H54 (cell line): Measurements from ENCODE around the gene INTS3.

Experiments
- DNase-seq: peaks from one replicate; pipeline ENCODE4 v3.0.0; 2011; ENCODE audit warnings: low spot score, mixed read lengths; ENCODE audit not compliant: insufficient read length
- FAIRE-seq: peaks from 3 replicates; lab custom pipeline; 2011; peaks lifted over from hg19 to GRCh38; lab: Jason Lieb, UNC
- POLR2A ChIP-seq: IDR thresholded peaks from 2 replicates; pipeline ENCODE4 v1.6.1; 2011; ENCODE audit warnings: low read depth, mild to moderate bottlenecking, low read length

Gene INTS3

DNA sequence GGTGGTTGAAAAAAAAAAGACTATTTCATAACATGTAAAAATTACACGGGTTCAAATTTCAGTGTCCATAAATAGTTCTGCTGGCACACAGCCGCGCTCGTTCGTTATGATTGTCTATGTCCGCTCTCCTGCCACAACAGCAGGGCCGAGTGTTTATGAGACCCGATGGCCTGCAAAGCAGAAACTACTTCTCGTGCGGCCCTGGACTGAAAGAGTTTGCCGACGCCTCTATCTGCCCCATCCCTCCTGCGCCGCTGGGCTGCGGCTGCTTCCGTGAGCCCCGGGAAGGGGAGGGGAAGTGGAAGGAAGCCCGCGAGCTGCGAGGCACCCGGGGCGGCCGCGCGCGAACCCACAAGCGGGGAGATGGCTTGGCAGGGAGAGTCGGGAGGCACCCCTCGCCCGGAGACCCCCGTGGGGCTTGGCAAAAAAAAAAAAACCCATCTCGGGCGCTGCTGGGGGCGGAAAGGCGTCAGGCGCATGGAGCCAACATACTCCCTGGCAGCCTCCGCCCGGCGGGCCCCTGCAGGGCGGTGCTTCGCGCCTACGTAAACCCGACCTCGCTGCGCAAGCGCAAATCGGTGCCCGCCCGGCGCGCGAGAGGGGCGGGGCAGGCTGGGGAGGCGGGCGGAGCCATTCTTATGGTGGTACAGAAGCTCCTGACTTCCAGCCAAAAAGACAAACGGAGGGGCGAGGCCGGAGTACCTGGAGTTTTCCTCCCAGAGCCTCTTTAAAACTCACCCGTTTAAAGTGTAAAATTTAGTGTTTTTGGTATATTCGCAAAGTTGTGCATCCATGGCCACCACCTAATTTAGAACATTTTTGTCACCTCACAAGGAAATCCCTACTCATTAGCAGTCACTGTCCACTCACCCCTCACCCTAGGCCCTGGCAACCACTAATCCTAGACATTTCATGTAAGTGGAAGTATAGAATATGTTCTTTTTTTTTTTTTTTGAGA is 55.7 kb downstream of the INTS3 start:
- FAIRE-seq: no peak
- peak; percentile 96 for DNase-seq
- peak; percentile 86 for TF ChIP-seq POLR2A

- no peak for FAIRE-seq
Observed at GRCh38 chr1:153786038-153786790, 58.4 kb downstream of the INTS3 start.

DNA sequence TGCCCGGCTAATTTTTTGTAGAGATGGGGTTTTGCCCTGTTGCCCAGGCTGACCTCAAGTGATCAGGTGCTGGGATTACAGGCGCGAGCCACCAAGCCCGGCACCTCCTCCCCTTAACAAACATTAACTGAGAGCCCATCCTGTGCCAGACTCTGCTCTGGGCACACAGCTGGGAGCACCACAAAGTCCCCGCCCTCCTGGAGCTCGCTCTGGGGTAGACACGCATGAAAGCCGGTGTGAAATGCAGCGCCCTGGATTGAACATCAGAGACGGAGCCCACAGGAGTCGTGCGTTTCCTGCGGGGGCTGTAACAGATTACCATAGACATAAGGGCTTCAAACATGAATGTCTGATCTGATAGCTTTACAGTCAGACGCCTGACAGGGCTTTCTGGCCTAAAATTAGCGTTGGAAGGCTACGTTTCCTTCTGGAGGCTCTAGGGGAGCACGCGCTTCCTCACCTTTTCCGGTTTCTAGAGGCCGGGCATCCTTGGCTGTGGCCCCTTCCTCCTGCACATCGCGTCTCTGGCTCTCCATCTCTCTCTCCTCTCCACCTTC is 61.7 kb downstream of the INTS3 start:
- DNase-seq: no peak
- no peak for TF ChIP-seq POLR2A
- FAIRE-seq: no peak

More at GRCh38 chr1:153786038-153786790, 58.4 kb downstream of the INTS3 start:
- TF ChIP-seq POLR2A: no peak
- DNase-seq: no peak

DNA sequence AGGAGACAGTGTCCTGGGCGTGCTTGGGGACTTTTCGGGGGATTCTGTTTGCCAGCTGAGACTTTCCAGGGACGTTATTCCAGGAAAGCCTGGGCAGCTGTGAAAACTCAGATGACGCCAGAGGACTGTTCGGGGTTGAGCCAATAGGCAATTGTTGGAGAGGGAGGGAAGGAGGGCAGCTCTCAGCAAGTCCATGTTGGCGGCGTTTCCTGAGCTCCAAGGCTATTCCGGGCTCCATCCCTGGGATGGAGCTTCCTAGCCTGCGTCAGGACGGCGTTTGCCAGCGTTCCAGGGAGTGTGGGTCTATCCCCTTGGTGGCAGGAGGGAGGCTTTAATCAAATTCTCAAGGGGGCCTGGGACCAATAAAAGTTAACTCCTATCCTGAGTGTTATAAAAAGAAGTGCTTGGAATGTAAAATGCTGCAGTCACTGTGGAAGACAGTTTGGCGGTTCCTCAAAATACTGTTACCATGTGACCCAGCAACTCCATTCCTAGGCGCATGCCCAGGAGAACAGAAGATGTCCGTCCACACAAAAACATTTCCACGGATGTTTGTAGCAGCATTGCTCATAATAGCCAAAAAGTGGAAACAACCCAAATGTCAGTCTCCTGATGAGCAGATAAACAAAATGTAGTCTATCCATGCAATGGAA is 62.6 kb downstream of the INTS3 start:
- no peak for DNase-seq
- no peak for FAIRE-seq
- TF ChIP-seq POLR2A: no peak

DNA sequence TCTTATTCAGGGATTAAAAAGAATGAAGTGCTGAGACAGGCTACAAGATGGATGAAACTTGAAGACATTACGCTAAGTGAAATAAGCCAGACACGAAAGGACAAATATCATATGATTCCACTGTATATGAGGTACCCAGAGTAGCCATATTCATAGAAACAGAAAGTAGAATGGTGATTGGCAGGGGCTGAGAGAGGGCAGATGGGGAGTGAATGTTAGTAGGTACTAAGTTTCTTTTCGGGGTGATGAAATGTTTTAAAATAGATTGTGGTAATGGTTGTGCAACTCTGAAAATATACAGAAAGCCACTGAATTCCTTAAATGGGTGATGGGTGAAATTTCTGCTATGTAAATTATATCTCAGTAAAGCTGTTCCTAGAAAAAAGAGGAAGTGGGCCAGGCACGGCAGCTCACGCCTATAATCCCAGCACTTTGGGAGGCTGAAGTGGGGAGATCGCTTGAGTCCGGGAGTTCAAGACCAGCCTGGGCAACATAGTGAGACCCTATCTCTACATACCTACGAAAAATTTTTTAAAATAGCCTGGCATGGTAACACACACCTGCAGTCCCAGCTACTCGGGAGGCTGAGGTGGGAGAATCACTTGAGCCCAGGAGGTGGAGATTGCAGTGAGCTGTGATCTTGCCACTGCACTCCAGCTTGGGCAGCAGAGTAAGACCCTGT is 63.3 kb downstream of the INTS3 start:
- no peak for DNase-seq
- no peak for FAIRE-seq
- no peak for TF ChIP-seq POLR2A

- DNase-seq (peak; percentile 57), FAIRE-seq (no peak)
- TF ChIP-seq POLR2A: no peak
Observed at GRCh38 chr1:153791648-153792253, 63.9 kb downstream of the INTS3 start.

GRCh38 chr1:153792631-153793041 is 64.8 kb downstream of the INTS3 start:
- no peak for FAIRE-seq
- DNase-seq: no peak
- TF ChIP-seq POLR2A: no peak

DNA sequence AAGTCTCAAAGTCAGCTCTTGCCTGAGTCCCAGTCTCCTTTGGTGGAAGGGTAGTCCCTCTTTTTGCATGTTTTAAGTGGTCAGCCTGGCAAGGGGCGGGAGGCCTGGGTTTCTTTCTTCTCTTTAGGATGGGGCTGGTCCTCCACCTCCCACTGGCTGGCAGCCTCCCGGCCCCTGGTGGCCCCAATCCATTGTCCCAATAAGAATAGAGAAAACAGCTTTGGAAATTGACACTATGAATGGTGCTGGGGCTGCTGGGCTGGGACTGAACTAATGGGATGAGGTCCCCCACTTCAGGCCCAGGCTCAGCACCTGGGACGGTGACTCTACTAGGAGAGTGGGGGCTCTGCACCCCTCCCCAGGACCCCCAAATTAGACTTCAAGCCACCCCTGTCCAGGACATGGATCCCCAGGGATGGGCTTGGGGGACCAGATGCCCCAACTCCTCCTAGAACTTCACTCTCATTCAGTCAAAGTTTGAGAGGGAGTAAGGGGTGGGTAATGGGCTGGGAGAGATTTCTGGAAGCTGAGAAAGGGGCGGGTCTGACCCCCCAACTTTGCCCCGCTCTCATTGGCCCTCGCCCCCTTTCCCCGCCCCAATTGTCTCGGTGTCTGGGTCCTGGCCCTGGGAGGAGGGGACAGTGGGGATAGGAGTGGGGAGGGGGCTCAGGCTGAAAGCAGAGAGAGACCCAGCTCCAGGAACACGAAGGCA is 65.6 kb downstream of the INTS3 start:
- FAIRE-seq (no peak), DNase-seq (no peak)
- TF ChIP-seq POLR2A: no peak

- no peak for TF ChIP-seq POLR2A
- no peak for FAIRE-seq
- DNase-seq: no peak
Observed at GRCh38 chr1:153793973-153794615, 66.2 kb downstream of the INTS3 start.

DNA sequence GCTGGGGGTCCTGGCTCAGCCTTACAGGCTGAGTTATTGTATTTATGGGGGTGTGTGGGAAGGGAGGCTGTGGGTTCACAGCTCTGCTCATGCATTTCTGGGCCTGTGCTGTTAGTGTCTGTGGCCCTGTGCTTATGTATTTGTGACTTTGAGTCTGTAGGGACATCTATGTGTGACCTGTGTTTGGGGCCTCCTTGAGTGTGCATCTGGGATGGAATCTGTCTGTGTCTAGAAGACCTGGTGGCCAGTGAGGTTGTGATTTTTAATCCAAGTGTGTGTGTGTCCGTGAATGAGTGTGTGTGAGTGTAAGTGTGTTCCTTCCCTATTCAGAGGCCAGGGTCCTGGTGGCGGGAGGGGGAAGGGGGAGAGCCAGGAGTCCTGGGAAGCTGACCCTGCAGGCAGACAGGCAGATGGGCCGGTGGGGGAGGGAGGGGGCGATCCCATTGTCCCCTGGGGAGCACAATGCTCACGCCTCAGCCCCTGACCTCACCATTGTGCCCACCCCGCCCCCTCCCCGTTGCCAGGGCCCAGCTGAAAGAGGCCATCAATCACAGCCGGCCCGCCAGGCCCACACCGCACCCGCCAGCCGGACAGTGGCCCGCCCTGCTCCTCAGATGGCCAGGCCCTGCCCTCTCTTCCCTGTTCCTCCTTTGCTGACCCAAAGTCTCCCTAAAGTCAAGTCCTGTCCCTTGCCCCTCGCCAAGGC is 66.9 kb downstream of the INTS3 start:
- no peak for DNase-seq
- no peak for TF ChIP-seq POLR2A
- FAIRE-seq: no peak

- no peak for TF ChIP-seq POLR2A
- FAIRE-seq (no peak), DNase-seq (no peak)
Observed at GRCh38 chr1:153795330-153795837, 67.5 kb downstream of the INTS3 start.
